ENCODE results near the gene ZNF302. TPM values are rescaled to one million over a fixed set of nuclear protein-coding genes. Genes with fewer than 3 reads are reported as not detected.
"Not testable (repeated sequence)": the region's sequence is repeated elsewhere in the genome, so short reads cannot be mapped to it uniquely, and the experiment has no call there.

Gene ZNF302
- total and polyA plus RNA-seq, 5 experiments from 2014 or later = 17.5 to 62.6 (median 23.1) TPM

- peak overlapping the region in 2 of 10 donors; percentile 6 to 46 for H3K27ac Mint-ChIP-seq
- H3K27me3 Mint-ChIP-seq = peaks cover 0 to 2% (median 0%) of the 10 kb centered on the region in 5 donors
- no peak for ATAC-seq
- DNase-seq = no peak
- peaks cover 17 to 37% (median 25%) of the 10 kb centered on the region in 4 donors for H3K4me1 Mint-ChIP-seq
- peak overlapping the region in 2 of 10 donors; percentile 45 to 63 for H3K4me3 Mint-ChIP-seq
- POLR2A ChIA-PET = interaction anchor here (0.6 kb wide), 1 partner anchor 13 kb away, joined by 3 read pairs; the partner anchor contains the start of genes SCGB2B2 and ZNF302
- H3K9me3 Mint-ChIP-seq = peaks cover 0 to 4% (median 0%) of the 10 kb centered on the region in 9 donors
- peaks cover 0 to 5% (median 0%) of the 10 kb centered on the region in 3 donors for H3K36me3 Mint-ChIP-seq
Measured at GRCh38 chr19:34664168-34664567, 13.3 kb upstream of the ZNF302 start.

- POLR2A ChIA-PET = no interaction called here
- no peaks in the 10 kb centered on the region for H3K27me3 Mint-ChIP-seq
- H3K36me3 Mint-ChIP-seq = peaks cover 0 to 3% (median 0%) of the 10 kb centered on the region in 3 donors
- ATAC-seq = no peak
- no peak overlapping the region for H3K4me3 Mint-ChIP-seq
- H3K27ac Mint-ChIP-seq = no peak overlapping the region
- H3K4me1 Mint-ChIP-seq = peaks cover 17 to 37% (median 25%) of the 10 kb centered on the region in 4 donors
- DNase-seq = no peak
- peaks cover 0 to 3% (median 0%) of the 10 kb centered on the region in 9 donors for H3K9me3 Mint-ChIP-seq
Measured at GRCh38 chr19:34664870-34665269, 12.6 kb upstream of the ZNF302 start.

GRCh38 chr19:34665275-34665674 is 12.2 kb upstream of the ZNF302 start:
- POLR2A ChIA-PET, H3K27me3 Mint-ChIP-seq, ATAC-seq, H3K36me3 Mint-ChIP-seq, H3K9me3 Mint-ChIP-seq, DNase-seq: not testable (repeated sequence)
- peak overlapping the region in 1 of 10 donors; percentile 15 for H3K27ac Mint-ChIP-seq
- H3K4me1 Mint-ChIP-seq = peaks cover 17 to 37% (median 25%) of the 10 kb centered on the region in 4 donors
- peak overlapping the region in 1 of 10 donors; percentile 34 for H3K4me3 Mint-ChIP-seq

- POLR2A ChIA-PET = interaction anchor here (1.5 kb wide), 1 partner anchor 11 kb away, joined by 3 read pairs; the partner anchor contains the start of genes SCGB2B2 and ZNF302
- Mint-ChIP-seq H3K27ac (peak overlapping the region in 7 of 10 donors; percentile 58 to 96 (median 85)), H3K4me1 (peaks cover 17 to 37% (median 25%) of the 10 kb centered on the region in 4 donors), H3K9me3 (no peaks in the 10 kb centered on the region), H3K27me3 (no peaks in the 10 kb centered on the region), H3K36me3 (peaks cover 0 to 3% (median 0%) of the 10 kb centered on the region in 3 donors), H3K4me3 (peak overlapping the region in 6 of 10 donors; percentile 14 to 88 (median 66))
- ATAC-seq (no peak), DNase-seq (no peak)
Measured at GRCh38 chr19:34666200-34666957, 11.1 kb upstream of the ZNF302 start.

GRCh38 chr19:34666958-34667265 is 10.6 kb upstream of the ZNF302 start:
- no peaks in the 10 kb centered on the region for H3K27me3 Mint-ChIP-seq
- H3K9me3 Mint-ChIP-seq = no peaks in the 10 kb centered on the region
- peaks cover 0 to 3% (median 0%) of the 10 kb centered on the region in 3 donors for H3K36me3 Mint-ChIP-seq
- H3K4me1 Mint-ChIP-seq = peaks cover 17 to 37% (median 25%) of the 10 kb centered on the region in 4 donors
- H3K4me3 Mint-ChIP-seq = peak overlapping the region in 9 of 10 donors; percentile 32 to 88 (median 66)
- ATAC-seq (no peak), DNase-seq (no peak)
- POLR2A ChIA-PET = interaction anchor here (1.5 kb wide), 1 partner anchor 10 kb away, joined by 3 read pairs; the partner anchor contains the start of genes SCGB2B2 and ZNF302
- H3K27ac Mint-ChIP-seq = peak overlapping the region in 9 of 10 donors; percentile 58 to 96 (median 84)

- H3K27me3 Mint-ChIP-seq = peaks cover 0 to 3% (median 0%) of the 10 kb centered on the region in 5 donors
- no peaks in the 10 kb centered on the region for H3K9me3 Mint-ChIP-seq
- POLR2A ChIA-PET = interaction anchor here (1.5 kb wide), 1 partner anchor 10 kb away, joined by 3 read pairs; the partner anchor contains the start of genes SCGB2B2 and ZNF302
- peak in 1 of 2 donors; percentile 27 for ATAC-seq
- peak overlapping the region; percentile 67 to 88 (median 68) for H3K4me3 Mint-ChIP-seq
- H3K27ac Mint-ChIP-seq = peak overlapping the region; percentile 58 to 96 (median 86)
- H3K4me1 Mint-ChIP-seq = peaks cover 17 to 37% (median 25%) of the 10 kb centered on the region in 4 donors
- peak in 2 of 10 donors; percentile 8 for DNase-seq
- H3K36me3 Mint-ChIP-seq = peaks cover 0 to 3% (median 0%) of the 10 kb centered on the region in 3 donors
Measured at GRCh38 chr19:34667349-34668076, 10.0 kb upstream of the ZNF302 start.

- Mint-ChIP-seq H3K4me3 (peak overlapping the region in 5 of 10 donors; percentile 36 to 88 (median 67)), H3K27ac (peak overlapping the region in 2 of 10 donors; percentile 88 to 96), H3K4me1 (peaks cover 10 to 31% (median 19%) of the 10 kb centered on the region in 4 donors)
- H3K36me3 Mint-ChIP-seq, H3K9me3 Mint-ChIP-seq, DNase-seq, H3K27me3 Mint-ChIP-seq, ATAC-seq: not testable (repeated sequence)
- POLR2A ChIA-PET = interaction anchor here (1.5 kb wide), 1 partner anchor 9 kb away, joined by 3 read pairs; the partner anchor contains the start of genes SCGB2B2 and ZNF302
Measured at GRCh38 chr19:34668077-34668689, 9.3 kb upstream of the ZNF302 start.

- peak overlapping the region in 2 of 10 donors; percentile 59 to 74 for H3K27ac Mint-ChIP-seq
- H3K4me1 Mint-ChIP-seq = peaks cover 6 to 26% (median 14%) of the 10 kb centered on the region in 4 donors
- ATAC-seq, DNase-seq, H3K9me3 Mint-ChIP-seq, H3K27me3 Mint-ChIP-seq, H3K36me3 Mint-ChIP-seq, POLR2A ChIA-PET: not testable (repeated sequence)
- peak overlapping the region in 1 of 10 donors; percentile 36 for H3K4me3 Mint-ChIP-seq
Measured at GRCh38 chr19:34668690-34669089, 8.8 kb upstream of the ZNF302 start.

- H3K27ac Mint-ChIP-seq = no peak overlapping the region
- no peak overlapping the region for H3K4me3 Mint-ChIP-seq
- H3K9me3 Mint-ChIP-seq = no peaks in the 10 kb centered on the region
- ATAC-seq (no peak), DNase-seq (no peak)
- POLR2A ChIA-PET = no interaction called here
- peaks cover 6 to 23% (median 13%) of the 10 kb centered on the region in 4 donors for H3K4me1 Mint-ChIP-seq
- H3K27me3 Mint-ChIP-seq = peaks cover 0 to 12% (median 5%) of the 10 kb centered on the region in 5 donors
- H3K36me3 Mint-ChIP-seq = peaks cover 0 to 8% (median 5%) of the 10 kb centered on the region in 3 donors
Measured at GRCh38 chr19:34669305-34669704, 8.2 kb upstream of the ZNF302 start.

GRCh38 chr19:34671972-34672371 is 5.5 kb upstream of the ZNF302 start:
- Mint-ChIP-seq H3K36me3 (peaks cover 3 to 21% (median 5%) of the 10 kb centered on the region in 3 donors), H3K9me3 (peaks cover 0 to 3% (median 0%) of the 10 kb centered on the region in 9 donors), H3K4me1 (peaks cover 5 to 25% (median 16%) of the 10 kb centered on the region in 4 donors), H3K4me3 (no peak overlapping the region), H3K27ac (no peak overlapping the region), H3K27me3 (peaks cover 0 to 20% (median 9%) of the 10 kb centered on the region in 5 donors)
- POLR2A ChIA-PET = no interaction called here
- DNase-seq (no peak), ATAC-seq (no peak)

- H3K36me3 Mint-ChIP-seq = peaks cover 4 to 24% (median 5%) of the 10 kb centered on the region in 3 donors
- H3K4me1 Mint-ChIP-seq = peaks cover 2 to 24% (median 13%) of the 10 kb centered on the region in 4 donors
- POLR2A ChIA-PET = no interaction called here
- H3K4me3 Mint-ChIP-seq = no peak overlapping the region
- no peak overlapping the region for H3K27ac Mint-ChIP-seq
- ATAC-seq = no peak
- no peak for DNase-seq
- H3K9me3 Mint-ChIP-seq = peaks cover 0 to 6% (median 0%) of the 10 kb centered on the region in 9 donors
- peaks cover 0 to 20% (median 9%) of the 10 kb centered on the region in 5 donors for H3K27me3 Mint-ChIP-seq
Measured at GRCh38 chr19:34673590-34673989, 3.9 kb upstream of the ZNF302 start.

GRCh38 chr19:34675250-34675649 is 2.2 kb upstream of the ZNF302 start:
- Mint-ChIP-seq H3K27ac (peak overlapping the region in 2 of 10 donors; percentile 15 to 52), H3K4me1 (peaks cover 8 to 36% (median 27%) of the 10 kb centered on the region in 4 donors), H3K36me3 (peaks cover 17 to 37% (median 20%) of the 10 kb centered on the region in 3 donors), H3K9me3 (peaks cover 0 to 21% (median 10%) of the 10 kb centered on the region in 9 donors), H3K27me3 (peaks cover 0 to 20% (median 9%) of the 10 kb centered on the region in 5 donors), H3K4me3 (peak overlapping the region in 1 of 10 donors; percentile 7)
- ATAC-seq = no peak
- POLR2A ChIA-PET = no interaction called here
- no peak for DNase-seq

Data from naive thymus-derived CD8-positive, alpha-beta T cell (primary cell).